HT-29 (cell line): ENCODE results near the gene ADAMTS15. TPM values are rescaled to one million over a fixed set of nuclear protein-coding genes. Genes with fewer than 3 reads are reported as not detected.

ENCODE experiments used
- DNase-seq: peaks from one replicate; pipeline ENCODE4 v3.0.0-alpha.2; 2015; ENCODE audit warnings: low spot score
- total RNA-seq: library from RNA; depleted of rRNA; stranded (reverse); fragments of >200 nt; shearing (Covaris generic); gene quantifications from 2 replicates; pipeline ENCODE4 v1.2.3, GENCODE V29; 2014

The ADAMTS15 gene
- total RNA-seq, 1 experiment from 2014 or later, result not detected

- DNase-seq, result no peak
Observed at GRCh38 chr11:130416906-130417305, 31.5 kb upstream of the ADAMTS15 start.

GRCh38 chr11:130418210-130418609, 30.2 kb upstream of the ADAMTS15 start:
- DNase-seq, result no peak

GRCh38 chr11:130418756-130419155, 29.7 kb upstream of the ADAMTS15 start:
- DNase-seq, result no peak

GRCh38 chr11:130420478-130421198, 27.8 kb upstream of the ADAMTS15 start:
- DNase-seq, result no peak

- DNase-seq, result no peak
Observed at GRCh38 chr11:130421199-130421585, 27.3 kb upstream of the ADAMTS15 start.

- no peak for DNase-seq
Observed at GRCh38 chr11:130421697-130422096, 26.7 kb upstream of the ADAMTS15 start.

- DNase-seq, result no peak
Observed at GRCh38 chr11:130422251-130422995, 26.0 kb upstream of the ADAMTS15 start.

GRCh38 chr11:130423541-130424142, 24.8 kb upstream of the ADAMTS15 start:
- no peak for DNase-seq

GRCh38 chr11:130424613-130425140, 23.8 kb upstream of the ADAMTS15 start:
- no peak for DNase-seq

GRCh38 chr11:130425156-130425555, 23.3 kb upstream of the ADAMTS15 start:
- no peak for DNase-seq

- DNase-seq, result no peak
Observed at GRCh38 chr11:130426223-130426836, 22.1 kb upstream of the ADAMTS15 start.

- no peak for DNase-seq
Observed at GRCh38 chr11:130426837-130427341, 21.6 kb upstream of the ADAMTS15 start.

GRCh38 chr11:130427581-130428315, 20.7 kb upstream of the ADAMTS15 start:
- DNase-seq, result no peak

- no peak for DNase-seq
Observed at GRCh38 chr11:130428316-130429119, 19.9 kb upstream of the ADAMTS15 start, which contains the start of gene ADAMTS8. Gene ADAMTS8 (minus strand): TSS chr11:130428609. CDS start chr11:130428286, 323 bp downstream.

- no peak for DNase-seq
Observed at GRCh38 chr11:130429120-130429681, 19.2 kb upstream of the ADAMTS15 start.

GRCh38 chr11:130429983-130430382, 18.5 kb upstream of the ADAMTS15 start:
- DNase-seq, result no peak

GRCh38 chr11:130431331-130431773, 17.1 kb upstream of the ADAMTS15 start:
- DNase-seq, result peak; percentile 82

- no peak for DNase-seq
Observed at GRCh38 chr11:130431801-130432200, 16.6 kb upstream of the ADAMTS15 start.

- no peak for DNase-seq
Observed at GRCh38 chr11:130433357-130433756, 15.1 kb upstream of the ADAMTS15 start.
